B cell (primary cell): ENCODE measurements around the gene TUBB4A.

Experiments used
- CTCF ChIP-seq: fragments of 200-600 bp; IDR thresholded peaks from one replicate; pipeline ENCODE4 v1.8.0; 2022; ENCODE audit warnings: antibody characterized with exemption, mild to moderate bottlenecking
- EZH2 ChIP-seq: IDR thresholded peaks from 2 replicates; pipeline ENCODE4 v1.6.1; 2012; ENCODE audit warnings: borderline replicate concordance, low read depth, mild to moderate bottlenecking, moderate library complexity, low read length; ENCODE audit not compliant: insufficient read depth, poor library complexity, severe bottlenecking

DNA sequence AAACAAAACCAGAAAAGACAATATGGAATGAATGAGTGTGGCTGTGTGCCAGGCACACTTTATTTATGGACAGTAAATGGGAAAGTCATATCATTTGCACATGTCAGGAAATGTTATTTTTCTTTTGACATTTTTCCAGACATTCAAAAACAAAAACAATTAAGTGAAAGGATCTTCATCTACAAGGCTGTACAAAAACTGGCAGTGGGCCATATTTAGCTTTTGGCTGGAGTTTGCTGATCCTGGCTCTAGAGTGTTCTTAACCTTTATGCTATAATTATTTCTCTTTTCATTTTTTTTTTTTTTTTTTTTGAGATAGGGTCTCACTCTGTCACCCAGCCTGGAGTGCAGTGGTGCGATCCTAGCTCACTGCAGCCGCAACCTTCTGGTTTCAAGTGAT is 22.2 kb upstream of the TUBB4A start:
- TF ChIP-seq CTCF, result no peak
- no peak for TF ChIP-seq EZH2
